HT-29 (cell line): ENCODE data around the gene MRE11. TPM values are rescaled to one million over a fixed set of nuclear protein-coding genes. Genes with fewer than 3 reads are reported as not detected.
"Not testable (repeated sequence)": the region's sequence is repeated elsewhere in the genome, so short reads cannot be mapped to it uniquely, and the experiment has no call there.

Experiments used
- DNase-seq: peaks from one replicate; pipeline ENCODE4 v3.0.0-alpha.2; 2015; ENCODE audit warnings: low spot score
- total RNA-seq: library from RNA; depleted of rRNA; stranded (reverse); fragments of >200 nt; shearing (Covaris generic); gene quantifications from 2 replicates; pipeline ENCODE4 v1.2.3, GENCODE V29; 2014

Gene MRE11
- total RNA-seq, 1 experiment from 2014 or later, result 17.9 TPM

GRCh38 chr11:94506513-94506912 is 12.9 kb upstream of the MRE11 start:
- not testable (repeated sequence) for DNase-seq

DNA sequence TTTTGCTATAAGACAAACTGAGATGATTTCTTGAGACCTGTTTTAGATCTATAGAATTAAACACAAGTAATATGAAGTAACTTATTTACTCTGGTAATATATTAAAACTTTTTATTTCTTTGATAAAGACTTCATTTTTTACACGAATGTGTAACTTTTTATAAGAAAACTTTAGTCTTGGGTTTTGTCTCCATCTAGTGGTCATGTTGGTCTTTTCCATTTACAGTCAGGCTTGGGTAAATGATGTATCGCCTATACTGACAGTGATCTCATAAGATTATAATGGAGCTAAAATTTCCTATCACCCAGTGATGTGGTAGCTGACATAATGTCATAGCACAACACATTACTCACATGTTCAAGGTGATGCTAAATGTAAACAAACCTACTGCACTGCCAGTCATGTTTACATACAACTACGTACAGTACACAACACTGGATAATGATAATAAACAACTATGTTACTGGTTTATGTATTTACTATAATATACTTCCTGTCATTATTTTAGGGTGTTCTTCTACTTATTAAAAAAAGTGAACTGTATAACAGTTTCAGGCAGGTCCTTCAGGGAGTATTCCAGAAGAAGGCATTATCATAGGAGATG is 11.1 kb upstream of the MRE11 start:
- DNase-seq, result peak; percentile 85

- no peak for DNase-seq
Observed at GRCh38 chr11:94501522-94501921, 7.9 kb upstream of the MRE11 start.

GRCh38 chr11:94500181-94500580 is 6.5 kb upstream of the MRE11 start:
- no peak for DNase-seq

- no peak for DNase-seq
Observed at GRCh38 chr11:94494126-94494680, 559 bp upstream of the MRE11 start.

GRCh38 chr11:94486068-94486467 is 7.6 kb downstream of the MRE11 start:
- no peak for DNase-seq

GRCh38 chr11:94481342-94481741 is 12.3 kb downstream of the MRE11 start:
- no peak for DNase-seq

DNA sequence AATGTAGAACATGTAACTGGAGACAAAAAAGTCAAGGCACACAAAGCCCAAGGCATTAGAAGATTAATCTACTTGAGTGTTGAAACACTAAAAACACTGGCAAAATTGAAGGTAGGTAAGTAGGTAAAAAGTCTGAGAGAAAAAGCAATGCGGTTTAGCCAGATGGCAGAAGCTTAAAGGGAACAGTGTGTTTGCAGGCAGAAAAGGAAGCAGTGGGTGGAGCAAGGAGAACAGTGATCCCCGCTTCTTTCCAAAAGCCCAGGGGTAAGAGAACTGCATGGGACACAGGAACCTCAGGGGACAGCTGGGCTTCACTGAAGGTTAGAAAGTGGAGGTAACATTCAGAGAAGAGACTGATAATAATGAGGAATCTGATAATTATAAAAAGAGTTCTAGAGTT is 16.0 kb downstream of the MRE11 start:
- DNase-seq, result no peak

DNA sequence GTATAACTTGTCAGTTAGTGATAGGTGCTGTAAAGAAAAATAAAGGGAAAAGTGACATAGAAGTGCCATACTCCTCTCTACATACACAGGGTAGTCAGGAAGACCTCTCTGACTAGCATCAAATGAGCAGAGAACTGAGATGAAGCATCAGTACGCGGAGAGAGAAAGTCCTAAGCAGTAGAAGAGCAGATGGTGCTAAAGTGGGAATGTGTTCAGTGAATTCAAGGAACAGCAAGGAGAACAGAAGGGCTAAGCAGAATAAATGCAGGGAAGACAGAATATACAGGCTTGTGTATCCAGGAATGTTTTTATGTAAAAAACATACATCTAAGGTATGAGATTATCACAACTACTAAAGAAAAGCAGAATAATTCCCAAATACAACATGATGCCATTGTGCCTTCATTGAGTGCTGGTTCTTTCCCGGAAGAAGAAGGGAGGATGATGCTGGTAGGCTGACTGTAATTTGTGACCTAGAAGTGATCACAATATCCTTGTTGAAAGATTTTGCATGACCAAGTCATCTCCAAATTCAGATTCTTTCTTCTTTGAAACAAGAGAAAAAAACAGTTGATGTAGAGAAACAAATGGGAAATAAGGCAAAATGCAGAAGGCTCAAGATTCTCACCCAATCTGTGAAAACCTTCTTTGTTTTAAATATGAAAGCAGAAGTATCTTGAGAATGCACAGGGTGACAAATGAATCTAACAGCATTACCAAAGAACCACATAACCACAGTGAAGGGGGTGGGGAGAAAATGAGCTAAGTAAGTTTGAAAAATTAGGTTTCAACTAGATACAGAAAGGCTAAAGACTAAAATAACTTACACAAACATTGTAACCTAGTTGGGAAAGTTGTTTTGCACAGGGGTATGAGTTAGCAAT is 20.5 kb downstream of the MRE11 start:
- no peak for DNase-seq

- no peak for DNase-seq
Observed at GRCh38 chr11:94469416-94469815, 24.2 kb downstream of the MRE11 start.

- DNase-seq, result no peak
Observed at GRCh38 chr11:94459576-94459975, 34.1 kb downstream of the MRE11 start.

DNA sequence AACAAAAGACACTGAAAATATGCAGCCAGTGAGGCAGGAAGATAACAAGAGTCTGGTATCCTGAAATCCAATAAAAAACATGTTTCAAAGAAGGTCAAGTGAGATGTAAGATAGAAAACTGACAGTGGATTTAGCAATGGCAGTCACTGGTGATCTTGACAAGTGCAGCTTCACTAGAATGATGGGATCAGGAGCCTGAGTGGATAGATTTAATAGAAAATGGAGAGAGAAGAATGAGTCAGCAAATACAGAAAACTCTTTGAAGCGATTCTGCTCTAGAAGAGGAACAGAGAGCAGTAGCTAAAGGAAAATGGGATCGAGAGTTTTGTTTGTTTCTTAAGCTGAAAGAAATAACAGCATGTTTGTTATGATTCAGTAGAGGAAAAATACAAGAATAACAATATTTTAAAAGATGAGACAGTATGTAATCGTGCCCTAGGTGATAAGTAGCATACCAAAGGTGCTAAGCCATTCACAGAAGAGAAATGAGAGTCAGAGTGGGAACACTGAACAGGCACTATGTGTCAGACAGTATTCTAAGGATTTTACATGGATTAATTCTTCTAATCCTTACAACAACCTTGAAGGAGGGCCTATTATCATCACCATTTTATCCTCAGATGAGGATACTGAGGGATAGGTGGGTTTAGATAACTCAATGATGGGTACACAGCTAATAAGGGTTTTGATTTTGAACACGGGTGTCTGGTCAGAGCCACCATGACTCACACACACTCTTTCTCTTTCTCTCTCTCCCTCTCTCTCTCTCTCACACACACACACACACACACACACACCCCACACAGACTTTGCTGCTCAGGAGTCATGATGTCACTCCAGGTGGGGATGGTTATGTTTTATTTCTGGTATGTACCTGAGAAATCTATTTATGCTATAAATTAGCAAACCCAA is 36.3 kb downstream of the MRE11 start:
- DNase-seq, result no peak

DNA sequence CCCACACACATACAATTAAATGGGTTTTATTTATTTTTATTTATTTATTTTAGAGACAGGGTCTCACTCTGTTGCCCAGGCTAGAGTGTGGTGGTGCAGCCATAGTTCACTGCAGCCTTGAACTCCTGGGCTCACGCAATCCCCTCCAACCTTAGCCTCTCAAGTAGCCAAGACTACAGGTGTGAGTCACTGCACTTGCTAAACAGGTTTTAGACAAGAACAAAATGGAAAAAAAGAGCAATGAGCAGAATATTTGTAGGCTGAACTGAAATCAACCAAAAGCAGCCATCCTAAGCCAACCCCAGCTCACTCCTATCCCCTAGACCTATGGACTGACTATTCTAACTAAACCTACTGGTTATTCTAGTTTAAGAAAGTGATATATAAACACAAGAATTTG is 37.8 kb downstream of the MRE11 start:
- peak; percentile 39 for DNase-seq

- DNase-seq, result no peak
Observed at GRCh38 chr11:94454301-94454700, 39.3 kb downstream of the MRE11 start.

- no peak for DNase-seq
Observed at GRCh38 chr11:94452988-94453387, 40.7 kb downstream of the MRE11 start.

DNA sequence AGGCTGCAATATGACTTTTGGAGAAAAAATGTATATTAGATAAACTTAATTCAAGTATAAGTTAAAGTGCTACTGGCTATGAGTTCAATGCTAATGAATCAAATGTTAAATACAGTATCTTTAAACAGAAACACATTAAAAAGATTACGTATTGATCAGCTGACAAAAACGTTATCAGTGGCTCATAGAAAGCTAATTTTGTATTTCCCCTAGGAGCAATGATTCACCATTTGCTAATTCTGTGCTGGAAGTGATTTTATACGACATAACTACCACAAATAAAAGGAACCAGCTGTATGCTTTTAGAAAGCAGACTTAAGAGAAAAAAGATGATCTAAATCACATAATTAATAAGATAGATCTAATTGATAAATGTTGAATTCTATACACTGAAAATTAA is 43.6 kb downstream of the MRE11 start:
- DNase-seq, result no peak

- DNase-seq, result peak; percentile 18
Observed at GRCh38 chr11:94449437-94449836, 44.2 kb downstream of the MRE11 start.

- DNase-seq, result no peak
Observed at GRCh38 chr11:94449029-94449428, 44.6 kb downstream of the MRE11 start.

DNA sequence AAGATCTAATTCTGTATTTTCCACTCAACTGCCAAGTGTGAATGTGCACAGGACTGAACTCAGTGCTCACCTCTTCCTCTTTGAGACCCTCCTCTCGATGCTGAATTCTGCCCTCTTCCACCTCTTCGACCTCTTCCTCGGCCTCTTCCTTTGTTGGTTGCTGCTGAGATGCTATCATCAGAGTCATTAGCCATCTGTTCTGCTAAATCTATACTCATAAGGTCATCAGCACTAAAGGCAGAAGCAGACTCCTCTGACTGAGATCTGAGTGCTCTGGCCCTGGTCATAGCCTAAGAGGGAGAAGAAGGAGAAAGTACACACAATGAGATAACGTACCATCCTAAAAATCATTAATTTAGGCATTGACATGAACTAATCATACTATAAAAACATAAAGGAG is 46.5 kb downstream of the MRE11 start:
- no peak for DNase-seq

GRCh38 chr11:94445641-94446040 is 48.0 kb downstream of the MRE11 start:
- no peak for DNase-seq

DNA sequence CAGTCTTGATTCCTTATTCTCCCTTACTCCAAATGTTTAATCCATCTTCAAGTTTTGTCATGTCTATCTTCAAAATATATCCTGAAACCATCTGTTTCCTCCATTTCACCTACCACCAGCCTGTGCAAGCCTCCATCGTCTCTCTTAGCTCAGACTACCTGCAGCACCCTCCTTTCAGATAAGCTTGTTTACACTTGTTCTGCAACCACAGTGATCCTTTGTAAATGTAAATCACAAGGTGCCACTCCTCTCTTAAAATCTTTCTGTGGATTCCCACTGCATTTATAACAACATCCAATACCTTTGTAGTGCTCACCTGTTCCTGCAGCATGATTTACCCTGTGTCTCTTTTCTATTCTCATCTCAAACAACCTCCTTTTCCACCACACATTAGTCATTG is 60.6 kb downstream of the MRE11 start:
- no peak for DNase-seq

DNA sequence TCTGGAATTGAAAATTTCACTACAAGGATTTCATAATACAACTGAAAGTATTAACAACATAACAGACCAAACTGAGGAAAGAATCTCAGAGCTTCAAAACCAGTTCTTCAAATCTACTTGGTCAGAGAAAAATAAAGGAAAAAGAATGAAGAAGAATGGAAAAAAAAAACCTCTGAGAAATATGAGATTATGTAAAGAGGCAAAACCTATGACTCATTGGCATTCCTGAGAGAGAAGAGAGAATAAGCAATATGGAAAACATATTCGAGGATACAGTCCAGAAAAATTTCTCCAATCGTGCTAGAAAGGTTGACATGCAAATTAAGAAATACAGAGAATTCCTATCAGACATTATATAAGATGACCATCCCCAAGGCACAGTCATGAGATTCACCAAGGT is 69.0 kb downstream of the MRE11 start:
- no peak for DNase-seq
